GM18519 (cell line): ENCODE measurements around the gene BAAT.

Experiments used
- ATAC-seq: cut with Tn5 transposase; IDR thresholded peaks from one replicate; pipeline ENCODE4 v1.9.1; 2021; ENCODE audit warnings: mild to moderate bottlenecking, moderate library complexity; ENCODE audit not compliant: unreplicated experiment, low FRiP score

The BAAT gene

DNA sequence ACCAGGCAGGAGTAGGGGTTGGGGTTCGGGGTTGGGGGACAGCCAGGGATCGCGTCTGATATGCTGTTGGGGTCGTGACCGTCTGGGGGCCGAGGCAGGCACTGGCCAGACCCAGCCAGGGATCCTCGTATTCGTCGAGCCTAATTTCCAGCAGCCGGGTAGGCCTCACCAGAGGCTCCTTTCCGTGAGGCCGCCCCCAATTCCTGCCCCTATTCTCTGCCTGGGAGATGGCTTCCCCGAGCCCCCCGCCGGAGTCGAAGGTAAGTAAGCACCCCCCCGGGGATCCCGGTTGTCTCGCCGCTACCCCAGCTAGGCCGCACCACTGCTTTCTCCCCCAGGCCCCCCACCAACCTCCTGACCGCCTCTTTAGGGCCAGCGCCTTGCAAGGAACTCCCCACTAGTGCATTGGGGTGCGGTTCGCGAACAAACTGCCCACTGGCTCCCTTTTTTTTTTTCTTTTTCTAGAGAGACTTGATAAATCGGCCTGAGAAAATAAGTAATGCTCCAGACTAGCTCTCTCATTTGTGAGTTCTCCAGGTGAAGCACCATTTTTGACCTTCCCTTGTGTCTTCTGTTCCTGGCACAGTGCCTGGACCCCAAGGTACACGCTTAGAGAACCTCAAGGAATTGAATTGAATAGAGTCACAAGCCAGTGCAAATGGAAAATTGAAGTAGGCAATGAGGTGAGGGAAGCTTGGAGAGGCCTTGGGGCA lies 14.3 kb upstream of the BAAT start:
- no peak for ATAC-seq

DNA sequence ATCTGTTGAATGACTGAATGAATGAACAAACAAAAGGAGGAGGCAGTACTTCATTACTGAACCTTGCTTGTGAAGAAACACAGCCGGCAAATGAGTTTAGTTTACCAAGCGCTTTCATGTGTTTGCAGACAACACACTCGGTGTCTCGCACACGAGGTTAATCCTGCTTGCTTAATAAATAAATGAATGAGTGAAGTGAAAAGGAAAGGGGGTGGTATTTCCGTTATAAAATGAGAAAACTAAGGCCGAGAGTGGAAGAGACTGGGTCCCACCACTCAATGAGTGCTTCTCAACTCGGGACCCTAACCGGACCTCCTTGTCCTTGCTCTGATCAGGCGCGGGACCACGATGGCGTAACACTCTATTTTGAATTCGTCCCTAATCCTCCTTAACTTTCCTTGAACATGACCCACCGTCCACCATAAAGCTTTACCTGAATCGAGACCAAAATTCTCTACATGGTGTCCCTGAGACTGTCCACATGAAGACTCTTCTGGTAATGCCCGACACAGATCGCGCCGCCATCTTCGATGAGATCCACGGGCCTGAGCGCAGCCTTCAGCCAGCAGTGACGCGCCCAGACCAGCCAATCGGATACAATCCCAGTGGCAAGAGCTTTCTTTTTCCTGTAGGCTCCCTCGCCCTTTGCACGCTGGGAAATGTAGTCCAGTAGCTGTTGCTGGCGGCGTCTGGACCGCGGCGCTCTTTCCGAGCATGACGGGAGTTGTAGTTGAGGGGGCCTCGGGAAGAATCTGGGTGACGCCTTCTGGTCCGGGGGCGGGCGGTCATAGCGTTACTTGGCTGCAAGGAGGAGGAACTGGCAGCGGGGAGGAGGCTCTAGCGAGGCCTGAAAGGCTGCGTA lies 13.5 kb upstream of the BAAT start, which contains the start of the genes MRPL50 and ZNF189:
TSS of gene MRPL50 (minus strand) at position 551 of the 862 bp plus-strand sequence. CDS start at position 525, 26 bp downstream.
TSS of gene ZNF189 (plus strand) at position 784 of the 862 bp plus-strand sequence. CDS start 306 bp downstream, outside the sequence.
- peak; percentile 98 for ATAC-seq

DNA sequence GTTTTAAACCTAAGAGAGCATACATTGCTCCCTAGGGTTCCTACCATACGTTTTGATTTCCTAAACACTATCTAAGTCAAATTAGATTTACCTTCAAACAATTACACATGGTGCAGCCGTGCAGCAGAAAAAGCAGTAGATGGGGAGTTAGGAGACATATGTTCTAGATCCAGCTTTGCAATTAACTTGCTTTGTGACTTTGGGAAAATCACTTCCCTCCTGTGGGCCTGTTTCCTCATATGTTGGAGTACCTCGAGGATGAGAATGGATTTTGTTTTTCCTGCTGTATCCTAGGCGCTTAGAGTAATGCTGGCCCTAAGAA lies 12.9 kb upstream of the BAAT start:
- no peak for ATAC-seq

DNA sequence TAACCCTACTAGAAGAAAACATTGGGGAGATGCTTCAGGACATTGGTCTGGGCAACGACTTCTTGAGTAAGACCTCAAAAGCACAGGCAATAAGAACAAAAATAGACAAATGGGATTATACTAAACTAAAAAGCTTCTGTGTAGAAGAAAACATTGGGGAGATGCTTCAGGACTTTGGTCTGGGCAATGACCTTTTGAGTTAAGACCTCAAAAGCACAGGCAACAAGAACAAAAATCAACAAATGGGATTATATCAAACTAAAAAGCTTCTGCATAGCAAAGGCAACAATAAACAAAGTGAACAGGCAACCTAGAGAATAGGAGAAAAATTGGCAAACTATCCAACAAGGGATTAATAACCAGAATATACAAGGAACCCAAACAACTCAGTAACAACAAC lies 9.9 kb upstream of the BAAT start:
- no peak for ATAC-seq

DNA sequence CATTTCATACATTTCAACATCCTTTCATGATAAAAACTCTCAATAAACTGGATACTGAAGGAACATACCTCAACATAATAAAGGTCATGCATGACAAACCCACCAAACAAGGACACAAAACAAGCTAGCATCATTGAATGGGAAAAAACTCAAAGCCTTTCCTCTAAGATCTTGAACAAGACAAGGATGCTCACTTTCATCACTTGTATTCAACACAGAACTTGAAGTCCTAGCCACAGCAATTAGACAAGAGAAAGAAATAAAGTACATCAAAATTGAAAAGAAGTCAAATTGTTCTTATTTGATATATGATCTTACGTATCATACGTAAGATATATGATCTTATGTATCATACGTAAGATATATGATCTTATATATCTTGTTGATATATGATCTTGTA lies 8.3 kb upstream of the BAAT start:
- no peak for ATAC-seq

DNA sequence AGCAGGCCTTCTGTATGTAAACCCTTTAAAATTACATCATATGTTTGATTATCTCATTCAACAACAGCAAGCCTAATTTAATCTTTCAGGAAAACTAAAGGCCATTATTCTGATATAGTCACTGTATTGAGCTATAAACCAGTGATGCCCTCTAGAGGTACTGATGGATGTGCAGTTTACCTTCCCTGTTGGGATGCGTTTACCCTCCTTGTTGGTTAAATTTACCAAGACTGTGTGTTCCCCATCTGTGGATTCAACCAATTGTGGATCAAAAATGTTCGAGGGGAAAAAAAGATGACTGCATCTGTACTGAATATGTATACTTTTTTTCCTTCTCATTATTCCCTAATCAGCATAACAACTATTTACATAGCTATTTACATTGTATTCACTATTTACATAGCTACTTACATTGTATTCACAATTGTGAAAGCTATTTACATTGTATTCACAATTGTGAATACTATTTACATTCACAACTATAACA lies 3.7 kb upstream of the BAAT start:
- ATAC-seq, result no peak

DNA sequence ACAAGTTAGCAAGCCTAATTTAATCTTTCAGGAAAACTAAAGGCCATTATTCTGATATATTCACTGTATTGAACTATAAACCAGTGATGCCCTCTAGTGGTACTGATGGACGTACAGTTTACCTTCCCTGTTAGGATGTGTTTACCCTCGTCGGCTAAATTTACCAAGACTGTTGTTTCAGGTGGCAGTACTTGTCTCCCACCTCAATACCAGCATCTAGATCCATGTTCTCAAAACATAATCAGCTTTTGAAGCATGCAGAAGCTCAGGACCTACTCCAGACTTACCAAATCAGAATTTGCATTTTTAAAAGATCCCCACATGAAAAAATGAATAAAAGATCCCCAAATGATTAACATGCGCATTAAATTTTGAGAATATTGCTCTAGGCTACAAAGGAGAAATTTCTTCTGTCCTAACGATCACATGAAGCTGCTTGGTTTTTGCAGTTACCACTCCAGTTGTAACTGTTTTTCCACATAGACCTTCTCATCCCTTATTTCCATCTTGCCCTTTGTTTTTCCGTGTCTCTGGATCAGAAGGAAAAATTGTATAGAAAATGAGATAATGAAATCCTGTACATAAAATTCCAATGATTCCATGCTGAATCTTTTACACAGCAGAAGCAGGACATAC lies 3.2 kb upstream of the BAAT start:
- ATAC-seq, result peak; percentile 76

DNA sequence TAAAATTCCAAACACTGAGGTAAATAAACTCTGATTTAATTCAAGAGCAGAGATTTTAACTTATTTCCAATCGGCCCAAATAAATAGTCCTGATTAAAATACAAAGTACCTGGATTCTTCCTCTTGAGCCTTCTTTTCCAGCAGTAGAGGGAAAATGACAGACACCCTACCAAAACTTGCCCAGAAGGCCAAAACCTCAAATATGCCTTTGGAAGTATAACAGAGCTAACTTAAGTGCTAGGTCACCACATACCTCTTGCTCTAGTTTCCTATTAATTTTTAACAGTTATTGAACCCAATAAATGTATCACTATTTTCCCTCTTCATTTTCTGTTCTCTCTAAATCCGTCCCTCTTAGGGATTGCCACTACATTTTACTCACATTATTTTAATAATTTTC lies 1.4 kb downstream of the BAAT start:
- no peak for ATAC-seq

DNA sequence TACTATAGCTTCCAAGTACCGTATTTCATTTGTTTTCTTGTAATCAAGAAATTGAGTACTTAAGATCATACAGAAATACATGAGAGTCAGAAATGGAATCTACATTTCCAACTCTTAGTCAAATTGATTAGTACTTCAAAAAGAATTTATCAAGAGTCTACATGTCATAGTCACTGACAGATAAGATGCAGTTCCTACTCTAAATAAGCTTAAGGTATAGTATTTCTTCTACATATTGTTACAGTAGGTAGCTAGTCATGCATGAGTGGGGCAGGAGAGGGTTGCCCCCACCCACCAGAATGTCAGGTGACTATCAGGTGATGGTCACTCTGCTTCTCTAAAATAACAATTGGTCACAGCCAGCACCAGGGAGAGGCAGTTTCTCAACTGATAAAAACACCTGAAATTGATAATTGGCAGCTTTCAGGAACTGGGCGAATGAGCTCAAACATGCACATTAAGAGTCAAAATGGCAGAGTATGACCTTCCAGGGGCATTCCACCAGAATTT lies 2.9 kb downstream of the BAAT start:
- ATAC-seq, result no peak

DNA sequence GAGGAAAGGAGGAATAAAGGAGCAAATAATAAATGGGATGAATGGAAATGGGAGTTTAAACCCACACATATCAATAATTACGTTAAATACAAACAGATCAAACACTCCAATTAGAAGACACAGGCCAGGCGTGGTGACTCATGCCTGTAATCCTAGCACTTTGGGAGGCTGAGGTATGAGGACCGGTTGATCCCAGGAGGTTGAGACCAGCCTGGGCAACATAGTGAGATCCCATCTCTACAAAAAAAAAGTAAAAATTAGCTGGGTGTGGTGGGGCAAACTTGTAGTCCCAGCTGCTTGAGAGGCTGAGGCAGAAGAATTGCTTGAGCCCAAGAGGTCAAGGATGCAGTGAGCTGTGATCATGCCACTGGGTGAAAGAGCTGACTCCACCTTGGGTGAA lies 3.7 kb downstream of the BAAT start:
- ATAC-seq, result no peak

DNA sequence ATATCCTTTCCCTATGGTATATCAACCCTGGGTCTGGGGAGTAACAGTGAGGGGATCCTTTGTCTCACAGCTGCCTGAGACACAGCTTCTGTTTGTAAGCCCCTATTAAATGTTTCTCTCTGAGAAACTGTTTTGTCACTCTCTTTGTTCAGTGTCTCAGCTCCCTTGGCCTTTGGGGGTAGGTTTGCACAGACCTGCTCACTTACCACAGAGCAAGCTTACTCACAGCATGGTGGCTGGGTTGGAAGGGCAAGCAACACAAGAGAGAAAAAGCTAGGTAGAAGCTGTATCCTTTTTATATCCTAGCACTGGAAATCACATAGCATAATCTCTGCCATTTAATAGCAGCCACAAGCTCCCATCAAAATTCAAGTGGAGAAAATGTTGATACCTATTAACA lies 4.5 kb downstream of the BAAT start:
- no peak for ATAC-seq

DNA sequence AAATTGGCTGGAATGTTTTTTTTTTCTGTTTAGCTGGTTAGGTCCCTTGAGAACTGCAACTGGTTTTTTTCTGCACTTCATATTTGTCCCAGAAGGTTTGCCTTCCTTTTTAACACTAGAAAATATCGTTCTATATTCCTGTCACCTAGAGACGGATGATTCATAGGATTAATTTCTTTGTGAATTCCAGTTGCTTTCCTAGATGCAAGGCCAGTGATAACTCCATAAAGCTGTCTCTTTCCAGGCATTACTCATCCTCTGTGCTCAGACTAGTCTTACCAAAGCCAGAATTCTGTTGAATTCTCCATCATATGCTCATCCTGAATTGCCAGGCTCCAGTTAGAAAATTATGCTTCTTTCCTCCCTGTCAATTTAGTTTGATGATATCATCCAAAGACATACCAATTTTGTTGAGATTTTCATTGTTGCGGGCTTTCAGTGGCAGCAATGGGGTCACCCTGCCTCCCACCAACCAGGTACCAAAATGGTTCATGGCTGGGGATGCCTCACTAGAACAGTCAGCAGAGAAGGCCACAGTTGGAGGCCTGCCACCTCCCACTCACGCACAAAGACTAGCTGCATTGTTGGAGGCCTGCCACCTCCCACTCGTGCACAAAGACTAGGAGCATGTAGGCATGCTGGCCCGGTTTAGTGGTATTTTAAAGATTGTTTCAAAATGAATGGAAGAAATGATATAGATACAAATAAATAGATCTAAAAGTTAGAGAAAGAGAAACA lies 8.5 kb downstream of the BAAT start:
- ATAC-seq, result no peak

DNA sequence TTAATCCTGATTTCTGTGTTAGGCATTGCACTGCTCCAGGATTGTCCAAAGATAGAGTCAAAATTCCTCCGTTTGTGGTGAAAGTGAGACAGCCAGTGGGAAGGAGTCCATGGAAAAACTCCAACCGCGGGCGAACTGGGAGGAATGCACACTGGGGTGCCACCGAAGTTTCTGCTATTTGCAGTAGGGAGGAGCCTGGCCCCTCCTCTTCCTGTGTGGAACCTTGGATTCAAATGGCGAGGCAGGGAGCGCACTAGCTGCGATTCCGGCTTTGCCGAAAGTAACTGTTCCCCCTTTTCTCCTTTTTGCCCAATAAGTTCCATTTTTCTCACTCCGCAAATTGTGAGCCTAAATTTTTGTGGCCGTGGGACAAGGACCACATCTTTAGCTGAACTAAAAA lies 9.3 kb downstream of the BAAT start:
- no peak for ATAC-seq

DNA sequence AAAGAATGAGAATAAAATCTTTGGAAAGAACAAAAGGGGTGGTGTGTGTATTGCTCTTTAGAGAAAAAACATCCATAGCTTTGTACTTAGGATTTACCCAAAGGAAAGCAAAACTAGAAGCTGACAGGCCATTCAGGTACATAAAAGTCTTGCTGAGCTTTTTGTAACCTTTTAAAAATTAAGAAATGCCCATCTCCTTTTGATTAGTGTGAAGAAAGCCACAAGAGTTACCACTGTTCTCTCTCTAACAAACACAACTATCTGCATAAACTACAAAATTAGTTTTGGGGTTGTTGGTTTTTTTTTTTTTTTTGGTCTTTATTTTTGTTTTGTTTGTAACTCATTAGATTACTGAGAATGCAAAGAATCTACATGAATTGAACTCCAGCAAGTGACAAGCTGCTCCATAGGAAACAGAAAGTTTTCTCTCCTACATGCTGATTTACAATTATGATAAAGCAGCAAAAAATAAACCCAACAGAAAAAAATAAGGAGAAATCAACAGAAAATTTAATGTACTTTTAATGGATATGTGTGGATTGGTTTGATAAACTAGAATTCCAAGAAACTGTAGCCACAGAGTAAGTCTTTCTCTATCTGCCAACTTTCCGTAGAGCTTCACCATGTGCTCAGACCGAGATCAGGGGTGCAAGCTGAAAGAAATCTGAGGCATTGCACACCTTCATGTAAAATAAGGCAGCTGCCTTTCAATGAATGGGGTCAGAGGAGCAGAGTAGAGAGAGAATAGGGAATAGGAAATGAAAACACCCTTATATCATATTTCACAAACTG lies 12.3 kb downstream of the BAAT start:
- ATAC-seq, result no peak

DNA sequence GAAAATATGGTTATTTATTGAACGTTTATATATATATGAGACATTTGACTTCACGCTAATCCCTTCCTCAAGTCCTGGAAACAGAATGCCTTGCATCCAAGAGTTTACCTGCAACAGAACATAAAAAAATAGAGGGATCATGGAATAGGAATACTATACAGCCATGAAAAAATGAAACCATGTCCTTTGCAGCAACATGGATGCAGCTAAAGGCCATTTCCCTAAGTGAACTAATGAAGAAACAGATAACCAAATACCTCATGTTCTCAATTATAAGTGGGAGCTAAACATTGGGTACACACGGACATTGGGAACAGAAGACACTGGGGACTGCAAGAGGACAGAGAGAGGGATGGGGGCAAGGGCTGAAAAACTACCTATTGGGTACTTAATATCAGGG lies 13.0 kb downstream of the BAAT start:
- ATAC-seq, result no peak

DNA sequence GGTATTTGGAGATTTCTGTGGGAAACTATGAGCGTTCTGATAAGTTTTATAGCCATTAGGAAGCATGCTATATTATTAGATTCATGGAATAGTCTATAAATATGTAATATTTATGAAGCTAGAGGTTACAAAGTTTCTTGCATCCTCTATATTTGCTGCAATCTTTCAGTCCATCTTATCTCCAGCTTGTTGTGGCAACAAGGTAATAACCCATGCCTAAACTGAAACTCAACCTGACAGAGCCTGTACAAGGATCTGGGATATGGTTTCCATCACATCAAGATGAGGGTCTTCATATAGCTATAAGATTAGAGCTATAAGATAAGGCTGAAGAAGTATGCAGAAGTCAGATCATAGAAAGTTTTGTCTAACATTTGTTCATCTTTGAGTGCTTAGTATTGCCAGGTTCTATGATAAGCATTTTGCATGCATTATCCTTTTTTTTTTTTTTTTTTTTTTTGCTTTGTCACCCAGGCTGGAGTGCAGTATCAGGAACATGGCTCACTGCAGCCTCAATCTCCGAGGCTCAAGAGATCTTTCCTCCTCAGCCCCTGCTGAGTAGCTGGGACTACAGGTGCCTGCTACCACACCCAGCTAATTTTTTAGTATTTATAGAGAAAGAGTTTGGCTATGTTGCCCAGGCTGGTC lies 14.8 kb downstream of the BAAT start:
- no peak for ATAC-seq

DNA sequence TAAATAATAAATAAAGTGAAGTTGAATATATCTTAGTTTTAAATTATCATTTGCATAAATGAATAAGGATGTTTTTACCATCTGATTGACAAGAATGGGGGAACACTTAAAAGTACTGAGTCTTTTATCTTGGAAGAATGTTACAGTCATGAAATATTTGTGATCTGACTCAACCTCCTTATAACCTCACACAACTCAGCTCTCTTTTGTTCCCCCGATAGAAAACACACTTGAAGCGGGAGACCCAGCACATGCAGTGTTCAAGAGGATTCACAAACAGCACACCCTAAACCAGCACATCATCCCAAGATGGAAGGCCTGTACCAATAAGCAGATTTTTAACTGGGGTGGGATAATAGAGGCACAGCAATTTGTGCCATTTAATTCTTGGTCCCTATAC lies 15.5 kb downstream of the BAAT start:
- no peak for ATAC-seq

DNA sequence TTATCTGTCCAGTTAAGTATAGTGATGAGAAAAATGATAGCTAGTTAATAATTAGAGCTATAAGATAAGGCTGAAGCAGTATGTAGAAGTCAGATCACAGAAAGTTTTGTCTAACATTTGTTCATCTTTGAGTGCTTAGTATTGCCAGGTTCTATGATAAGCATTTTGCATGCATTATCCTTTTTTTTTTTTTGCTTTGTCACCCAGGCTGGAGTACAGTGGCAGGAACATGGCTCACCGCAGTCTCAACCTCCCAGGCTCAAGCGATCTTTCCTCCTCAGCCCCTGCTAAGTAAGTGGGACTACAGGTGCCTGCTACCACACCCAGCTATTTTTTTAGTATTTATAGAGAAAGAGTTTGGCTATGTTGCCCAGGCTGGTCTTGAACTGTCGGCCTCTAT lies 17.5 kb downstream of the BAAT start:
- no peak for ATAC-seq
